Activated T-cell treated with anti-CD3 and anti-CD28 coated beads, Interleukin-2, amount 50 U/mL, for 4 hours (primary cell): ENCODE data around the gene OR5K2. TPM values are rescaled to one million over a fixed set of nuclear protein-coding genes. Genes with fewer than 3 reads are reported as not detected.

Experiments
- ATAC-seq, 2 donors: fragments of 200-7000 bp; cut with Tn5 transposase; one replicate each; pipeline ENCODE4 v1.10.0; 2021
- DNase-seq: peaks from one replicate; pipeline ENCODE4 v3.0.0-alpha.2; 2020
- H3K27me3 Mint-ChIP-seq: one replicate; pipeline ENCODE4 v1.8.0; 2021; ENCODE audit warnings: low read depth, mixed read lengths
- H3K36me3 Mint-ChIP-seq: one replicate; pipeline ENCODE4 v1.8.0; 2022; ENCODE audit warnings: mixed read lengths; ENCODE audit not compliant: insufficient read depth
- H3K4me1 Mint-ChIP-seq: one replicate; pipeline ENCODE4 v1.8.0; 2021; ENCODE audit warnings: low read depth, mixed read lengths
- H3K4me3 Mint-ChIP-seq: one replicate; pipeline ENCODE4 v1.8.0; 2021; ENCODE audit warnings: mild to moderate bottlenecking, moderate library complexity, mixed read lengths
- H3K9me3 Mint-ChIP-seq: one replicate; pipeline ENCODE4 v1.8.0; 2021; ENCODE audit warnings: mixed read lengths
- total RNA-seq, 3 donors: library from RNA; stranded (reverse); gene quantifications; one replicate each; pipeline ENCODE4 v1.2.1, GENCODE V29; 2021

Gene OR5K2
- total RNA-seq: not detected

DNA sequence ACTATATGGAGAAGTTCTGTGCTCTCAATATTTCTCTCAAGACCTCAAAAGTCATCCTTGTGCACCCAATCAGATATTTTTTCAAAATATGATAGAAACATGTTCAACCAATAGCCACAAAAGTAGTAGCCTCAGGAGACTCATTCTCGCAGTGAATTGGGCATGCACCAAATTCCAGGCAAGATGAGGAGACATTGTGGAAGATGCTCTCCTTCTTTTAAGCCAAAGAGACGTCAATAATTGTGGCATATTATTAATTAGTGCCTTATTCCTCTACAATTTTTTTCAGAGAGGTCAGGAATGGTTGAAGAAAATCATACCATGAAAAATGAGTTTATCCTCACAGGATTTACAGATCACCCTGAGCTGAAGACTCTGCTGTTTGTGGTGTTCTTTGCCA is at the start of gene OR5K2:
TSS of gene OR5K2 (plus strand) at position 301 of the 400 bp plus-strand sequence. CDS start at position 301, 0 bp downstream.
- no peaks in the 10 kb centered on the region for H3K9me3 Mint-ChIP-seq
- no peaks in the 10 kb centered on the region for H3K27me3 Mint-ChIP-seq
- DNase-seq (no peak), ATAC-seq (no peak)
- H3K4me3 Mint-ChIP-seq: no peak within 1 kb of the TSS
- H3K36me3 Mint-ChIP-seq: peaks cover 4% of the 10 kb centered on the region
- no peaks in the 10 kb centered on the region for H3K4me1 Mint-ChIP-seq

DNA sequence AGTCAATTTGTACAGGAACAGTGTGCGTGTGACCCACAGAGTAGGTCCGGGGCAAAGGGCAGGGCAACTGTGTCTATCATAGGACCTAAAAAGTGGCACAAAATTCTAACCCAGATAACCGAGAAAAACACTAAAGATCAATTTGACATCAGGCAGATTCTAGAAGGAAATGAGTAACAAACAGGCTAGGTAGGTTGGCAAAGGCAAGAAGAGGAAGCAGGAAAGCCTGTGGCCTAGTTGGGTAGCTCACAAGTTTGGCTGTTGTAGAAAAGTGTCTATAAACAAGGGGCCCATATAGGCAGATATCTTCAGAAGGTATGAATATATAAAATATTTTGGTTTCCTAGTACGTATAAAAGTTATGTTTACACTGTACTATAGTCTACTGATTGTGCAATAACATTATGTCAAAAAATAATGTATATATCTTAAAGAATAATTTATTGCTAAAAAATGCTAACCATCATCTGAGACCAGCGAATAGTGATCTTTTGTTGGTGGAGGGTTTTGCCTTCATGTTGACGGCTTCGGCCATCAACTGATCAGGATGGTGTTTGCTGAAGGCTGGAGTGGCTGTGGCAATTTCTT is 47.8 kb upstream of the OR5K2 start:
- Mint-ChIP-seq H3K4me1 (peaks cover 6% of the 10 kb centered on the region), H3K36me3 (no peaks in the 10 kb centered on the region), H3K27me3 (peaks cover 3% of the 10 kb centered on the region), H3K9me3 (no peaks in the 10 kb centered on the region), H3K4me3 (no peak overlapping the region)
- no peak for DNase-seq
- ATAC-seq: no peak

DNA sequence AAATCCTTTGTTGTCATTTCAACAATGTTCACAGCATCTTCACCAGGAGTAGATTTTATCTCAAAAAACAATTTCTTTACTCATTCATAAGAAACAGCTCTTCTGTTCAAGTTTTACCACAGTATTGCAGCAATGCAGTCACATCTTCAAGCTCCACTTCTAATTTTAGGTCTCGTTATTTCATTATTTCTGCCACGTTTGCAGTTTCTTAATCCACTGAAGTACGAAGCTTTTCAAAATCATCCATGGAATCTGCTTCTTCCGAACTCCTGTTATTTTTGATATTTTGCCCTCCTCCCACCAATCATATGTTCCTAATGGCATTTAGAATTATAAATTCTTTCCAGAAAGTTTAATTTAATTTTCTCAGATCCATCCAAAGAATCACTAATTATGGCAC is 47.1 kb upstream of the OR5K2 start:
- no peak for ATAC-seq
- peaks cover 6% of the 10 kb centered on the region for H3K4me1 Mint-ChIP-seq
- peaks cover 2% of the 10 kb centered on the region for H3K27me3 Mint-ChIP-seq
- H3K36me3 Mint-ChIP-seq: no peaks in the 10 kb centered on the region
- no peak for DNase-seq
- no peaks in the 10 kb centered on the region for H3K9me3 Mint-ChIP-seq
- H3K4me3 Mint-ChIP-seq: no peak overlapping the region

DNA sequence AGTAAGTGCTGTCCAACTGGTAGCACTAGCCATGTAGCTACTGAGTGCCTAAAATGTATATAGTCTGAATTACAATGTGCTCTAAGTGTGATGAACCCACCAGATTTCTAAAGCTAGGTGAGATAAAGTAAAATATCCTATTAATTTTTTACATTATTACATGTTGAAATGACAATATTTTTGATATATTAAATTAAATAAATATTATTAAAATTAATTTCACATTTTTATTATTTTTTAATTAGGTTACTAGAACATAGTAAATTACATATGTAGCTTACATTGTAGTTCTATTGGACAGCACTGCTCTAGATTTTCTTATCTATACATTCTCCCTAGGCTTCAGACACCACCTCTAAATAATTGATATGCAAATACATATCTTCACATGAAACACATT is 43.7 kb upstream of the OR5K2 start:
- Mint-ChIP-seq H3K27me3 (peaks cover 2% of the 10 kb centered on the region), H3K4me3 (no peak overlapping the region), H3K9me3 (peaks cover 8% of the 10 kb centered on the region), H3K4me1 (peaks cover 1% of the 10 kb centered on the region), H3K36me3 (no peaks in the 10 kb centered on the region)
- no peak for DNase-seq
- ATAC-seq: no peak

DNA sequence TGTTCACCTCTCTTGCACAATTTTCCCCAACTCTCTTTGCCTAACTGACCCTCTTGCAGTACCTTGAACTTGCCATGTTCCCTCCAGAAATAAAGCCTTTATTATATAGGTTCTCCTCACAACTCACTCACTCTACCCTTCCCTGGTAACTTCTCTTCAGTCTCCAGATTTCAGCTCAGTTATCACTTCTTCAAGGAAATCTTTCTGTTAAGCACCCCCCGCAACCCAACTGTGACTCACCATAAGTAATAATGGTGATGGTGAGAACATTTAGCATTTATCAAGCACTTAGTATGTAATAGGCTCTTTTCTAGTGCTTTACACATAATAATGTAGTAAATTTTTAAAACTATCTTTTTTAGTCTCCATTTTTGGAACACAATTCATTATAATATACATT is 42.6 kb upstream of the OR5K2 start:
- DNase-seq: no peak
- Mint-ChIP-seq H3K9me3 (peaks cover 12% of the 10 kb centered on the region), H3K27me3 (peaks cover 2% of the 10 kb centered on the region), H3K4me1 (no peaks in the 10 kb centered on the region), H3K36me3 (no peaks in the 10 kb centered on the region), H3K4me3 (no peak overlapping the region)
- ATAC-seq: no peak

DNA sequence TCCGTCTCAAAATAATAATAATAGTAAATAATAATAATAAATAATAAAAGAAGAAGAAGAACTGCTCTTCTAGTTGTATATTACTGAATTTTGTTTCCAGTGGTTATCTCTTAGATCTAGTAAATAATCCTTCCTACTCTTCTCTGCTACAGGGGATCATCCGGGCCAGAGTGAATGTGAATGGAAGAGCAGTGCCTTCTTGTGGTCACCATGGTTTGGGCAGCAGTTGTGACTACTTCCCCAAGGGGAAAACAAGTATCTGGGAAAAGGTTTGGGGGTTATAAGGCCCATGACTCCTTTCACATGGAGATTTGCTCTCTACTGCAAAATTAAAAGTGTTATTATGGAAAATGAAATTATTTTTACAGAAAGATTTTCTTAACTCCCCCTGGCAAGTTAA is 39.9 kb upstream of the OR5K2 start:
- DNase-seq (no peak), ATAC-seq (no peak)
- no peak overlapping the region for H3K4me3 Mint-ChIP-seq
- H3K27me3 Mint-ChIP-seq: peaks cover 2% of the 10 kb centered on the region
- peaks cover 12% of the 10 kb centered on the region for H3K9me3 Mint-ChIP-seq
- no peaks in the 10 kb centered on the region for H3K36me3 Mint-ChIP-seq
- H3K4me1 Mint-ChIP-seq: no peaks in the 10 kb centered on the region

DNA sequence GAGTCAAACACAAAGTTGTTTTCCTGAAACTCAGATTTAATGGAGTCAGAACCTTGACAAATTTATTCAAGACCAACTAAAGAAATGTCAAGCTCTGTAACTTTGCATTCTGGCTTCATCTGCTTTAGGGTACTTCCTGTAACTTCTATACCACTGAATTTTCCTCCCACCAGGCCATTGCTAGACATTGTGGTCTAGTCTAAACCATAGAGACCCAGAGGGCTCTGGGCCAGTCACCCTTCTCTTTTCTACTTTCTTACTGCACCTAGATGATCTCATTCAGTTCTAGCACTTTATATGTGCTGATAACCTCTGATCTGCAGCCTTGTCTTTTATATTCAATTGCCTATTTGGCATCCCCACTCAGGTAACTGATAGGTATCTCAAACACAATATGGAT is 37.3 kb upstream of the OR5K2 start:
- Mint-ChIP-seq H3K4me3 (no peak overlapping the region), H3K27me3 (no peaks in the 10 kb centered on the region), H3K4me1 (no peaks in the 10 kb centered on the region), H3K9me3 (peaks cover 12% of the 10 kb centered on the region), H3K36me3 (no peaks in the 10 kb centered on the region)
- DNase-seq: no peak
- no peak for ATAC-seq

DNA sequence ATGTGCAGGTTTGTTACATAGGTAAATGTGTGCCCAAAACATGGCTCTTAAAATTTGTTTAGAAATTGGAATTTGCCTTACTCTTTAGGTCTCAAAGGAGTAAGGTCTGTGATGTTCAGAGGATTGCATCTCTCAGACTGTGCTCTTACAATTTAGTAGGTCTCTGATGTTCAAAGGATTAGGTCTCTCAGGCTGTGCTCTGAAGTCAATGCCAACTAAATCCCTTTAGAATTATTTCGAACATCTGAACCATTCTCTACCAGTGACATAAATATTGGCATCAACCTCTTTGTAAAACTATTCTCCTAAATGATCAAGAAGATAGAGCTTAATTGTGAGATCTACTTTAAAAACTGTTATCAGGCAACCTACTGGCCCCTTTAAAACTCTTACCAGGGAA is 34.6 kb upstream of the OR5K2 start, which contains the start of gene OR5K1:
TSS of gene OR5K1 (plus strand) at position 301 of the 400 bp plus-strand sequence. CDS start 6,376 bp downstream, outside the sequence.
- Mint-ChIP-seq H3K27me3 (no peaks in the 10 kb centered on the region), H3K36me3 (no peaks in the 10 kb centered on the region), H3K4me1 (no peaks in the 10 kb centered on the region), H3K9me3 (peaks cover 12% of the 10 kb centered on the region), H3K4me3 (no peak within 1 kb of the TSS)
- DNase-seq (no peak), ATAC-seq (no peak)

GRCh38 chr3:98482717-98483482 is 14.6 kb upstream of the OR5K2 start:
- Mint-ChIP-seq H3K36me3 (peaks cover 4% of the 10 kb centered on the region), H3K4me1 (no peaks in the 10 kb centered on the region), H3K27me3 (peaks cover 9% of the 10 kb centered on the region), H3K9me3 (peaks cover 30% of the 10 kb centered on the region), H3K4me3 (no peak overlapping the region)
- no peak for ATAC-seq
- DNase-seq: no peak

DNA sequence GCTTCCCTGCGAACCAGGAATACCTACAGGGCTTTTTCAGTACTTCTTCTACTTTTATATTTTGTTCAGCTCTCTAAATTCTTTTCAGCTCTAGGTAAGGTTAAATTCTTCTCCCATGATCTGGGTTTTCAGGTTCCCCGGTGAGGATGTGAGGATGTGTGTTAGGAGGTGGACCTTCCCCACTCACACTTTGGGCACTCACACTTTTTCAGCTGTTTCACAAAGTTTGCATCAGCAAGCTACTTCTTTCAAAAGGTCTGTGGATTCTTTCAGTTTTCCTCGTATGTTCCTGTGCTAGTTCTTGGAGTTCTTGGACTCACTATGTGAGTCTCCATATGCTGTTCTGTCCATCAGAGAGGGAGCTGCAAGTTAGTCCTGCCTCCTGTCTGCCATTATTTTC is 13.9 kb upstream of the OR5K2 start:
- H3K4me3 Mint-ChIP-seq: no peak overlapping the region
- ATAC-seq: no peak
- no peaks in the 10 kb centered on the region for H3K4me1 Mint-ChIP-seq
- H3K27me3 Mint-ChIP-seq: peaks cover 9% of the 10 kb centered on the region
- DNase-seq: no peak
- peaks cover 9% of the 10 kb centered on the region for H3K36me3 Mint-ChIP-seq
- H3K9me3 Mint-ChIP-seq: peaks cover 38% of the 10 kb centered on the region

- DNase-seq (no peak), ATAC-seq (no peak)
- Mint-ChIP-seq H3K36me3 (peaks cover 11% of the 10 kb centered on the region), H3K27me3 (no peaks in the 10 kb centered on the region), H3K4me3 (no peak overlapping the region), H3K4me1 (peaks cover 3% of the 10 kb centered on the region), H3K9me3 (no peaks in the 10 kb centered on the region)
Measured at GRCh38 chr3:98500019-98500418, 2.5 kb downstream of the OR5K2 start.

DNA sequence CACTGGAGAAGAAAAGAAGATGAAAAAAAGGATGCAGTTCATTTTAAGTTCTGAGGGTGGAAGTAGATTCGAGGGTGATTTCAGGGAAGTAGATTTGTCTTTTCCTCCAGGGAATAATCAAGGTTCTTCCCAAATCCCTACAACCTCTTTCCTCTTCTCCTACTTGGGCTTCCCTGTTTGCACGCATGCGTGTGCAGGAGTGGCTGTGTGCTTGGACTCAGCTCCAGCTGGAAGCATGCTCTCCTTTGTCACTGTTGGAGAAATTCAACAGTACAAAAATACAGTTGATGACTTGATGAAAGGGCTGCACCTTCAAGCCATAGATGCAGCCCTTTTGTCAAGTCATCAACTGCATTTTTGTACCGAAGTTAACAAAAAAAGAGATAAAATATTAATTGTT is 3.8 kb downstream of the OR5K2 start:
- no peak for DNase-seq
- no peaks in the 10 kb centered on the region for H3K27me3 Mint-ChIP-seq
- no peaks in the 10 kb centered on the region for H3K9me3 Mint-ChIP-seq

GRCh38 chr3:98501863-98502576 is 4.5 kb downstream of the OR5K2 start:
- Mint-ChIP-seq H3K4me3 (no peak overlapping the region), H3K36me3 (peaks cover 23% of the 10 kb centered on the region), H3K27me3 (no peaks in the 10 kb centered on the region), H3K4me1 (peaks cover 3% of the 10 kb centered on the region), H3K9me3 (no peaks in the 10 kb centered on the region)
- ATAC-seq: no peak
- DNase-seq: no peak

More for the DNA sequence above, 3.8 kb downstream of the OR5K2 start:
- H3K36me3 Mint-ChIP-seq: peaks cover 15% of the 10 kb centered on the region
- peaks cover 3% of the 10 kb centered on the region for H3K4me1 Mint-ChIP-seq
- ATAC-seq: no peak
- no peak overlapping the region for H3K4me3 Mint-ChIP-seq

GRCh38 chr3:98504539-98504938 is 7.1 kb downstream of the OR5K2 start:
- ATAC-seq (no peak), DNase-seq (no peak)
- Mint-ChIP-seq H3K9me3 (no peaks in the 10 kb centered on the region), H3K27me3 (no peaks in the 10 kb centered on the region), H3K4me1 (peaks cover 13% of the 10 kb centered on the region), H3K36me3 (peaks cover 41% of the 10 kb centered on the region), H3K4me3 (no peak overlapping the region)
